ENCODE measurements around the gene INPP5F.

INPP5F gene

GRCh38 chr10:119694608-119695007, 31.2 kb upstream of the INPP5F start:
- H2AFZ ChIP-seq: no peak overlapping the region
- no peak overlapping the region for H3K4me2 ChIP-seq (ENCODE audit: low read length)
- H3K4me1 ChIP-seq: no peaks in the 10 kb centered on the region
- no peaks in the 10 kb centered on the region for H3K9me3 ChIP-seq (ENCODE audit: control insufficient read depth, low read length)
- H3K79me2 ChIP-seq: no peaks in the 10 kb centered on the region
- no peaks in the 10 kb centered on the region for H3K27me3 ChIP-seq (ENCODE audit: control insufficient read depth, insufficient read depth, low read length)
- no peak overlapping the region for H3K27ac ChIP-seq
- no peaks in the 10 kb centered on the region for H3K36me3 ChIP-seq (ENCODE audit: control insufficient read depth, insufficient read depth, low read length)
- TF ChIP-seq, protein P1, sequence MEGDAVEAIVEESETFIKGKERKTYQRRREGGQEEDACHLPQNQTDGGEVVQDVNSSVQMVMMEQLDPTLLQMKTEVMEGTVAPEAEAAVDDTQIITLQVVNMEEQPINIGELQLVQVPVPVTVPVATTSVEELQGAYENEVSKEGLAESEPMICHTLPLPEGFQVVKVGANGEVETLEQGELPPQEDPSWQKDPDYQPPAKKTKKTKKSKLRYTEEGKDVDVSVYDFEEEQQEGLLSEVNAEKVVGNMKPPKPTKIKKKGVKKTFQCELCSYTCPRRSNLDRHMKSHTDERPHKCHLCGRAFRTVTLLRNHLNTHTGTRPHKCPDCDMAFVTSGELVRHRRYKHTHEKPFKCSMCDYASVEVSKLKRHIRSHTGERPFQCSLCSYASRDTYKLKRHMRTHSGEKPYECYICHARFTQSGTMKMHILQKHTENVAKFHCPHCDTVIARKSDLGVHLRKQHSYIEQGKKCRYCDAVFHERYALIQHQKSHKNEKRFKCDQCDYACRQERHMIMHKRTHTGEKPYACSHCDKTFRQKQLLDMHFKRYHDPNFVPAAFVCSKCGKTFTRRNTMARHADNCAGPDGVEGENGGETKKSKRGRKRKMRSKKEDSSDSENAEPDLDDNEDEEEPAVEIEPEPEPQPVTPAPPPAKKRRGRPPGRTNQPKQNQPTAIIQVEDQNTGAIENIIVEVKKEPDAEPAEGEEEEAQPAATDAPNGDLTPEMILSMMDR (IDR thresholded peaks at IDR 0.05): no peak
- no peak overlapping the region for H3K4me3 ChIP-seq (ENCODE audit: low read depth, low read length)
- no peak overlapping the region for H3K9ac ChIP-seq

- no peaks in the 10 kb centered on the region for H3K9me3 ChIP-seq (ENCODE audit: control insufficient read depth, low read length)
- H3K27ac ChIP-seq: no peak overlapping the region
- no peaks in the 10 kb centered on the region for H3K4me1 ChIP-seq
- no peak overlapping the region for H3K4me2 ChIP-seq (ENCODE audit: low read length)
- no peak overlapping the region for H3K9ac ChIP-seq
- H3K36me3 ChIP-seq (ENCODE audit: control insufficient read depth, insufficient read depth, low read length): no peaks in the 10 kb centered on the region
- H3K79me2 ChIP-seq: no peaks in the 10 kb centered on the region
- H3K27me3 ChIP-seq (ENCODE audit: control insufficient read depth, insufficient read depth, low read length): no peaks in the 10 kb centered on the region
- no peak overlapping the region for H2AFZ ChIP-seq
- TF ChIP-seq, protein P1 (IDR thresholded peaks at IDR 0.05): no peak
- no peak overlapping the region for H3K4me3 ChIP-seq (ENCODE audit: low read depth, low read length)
Measured at GRCh38 chr10:119700321-119700954, 25.4 kb upstream of the INPP5F start.

GRCh38 chr10:119701861-119702260, 24.0 kb upstream of the INPP5F start:
- H3K4me1 ChIP-seq: no peaks in the 10 kb centered on the region
- H3K9ac ChIP-seq: no peak overlapping the region

GRCh38 chr10:119702583-119702982, 23.3 kb upstream of the INPP5F start:
- H3K27me3 ChIP-seq (ENCODE audit: control insufficient read depth, insufficient read depth, low read length): no peaks in the 10 kb centered on the region
- no peak overlapping the region for H3K4me3 ChIP-seq (ENCODE audit: low read depth, low read length)
- H3K4me2 ChIP-seq (ENCODE audit: low read length): no peak overlapping the region
- no peaks in the 10 kb centered on the region for H3K4me1 ChIP-seq
- no peak overlapping the region for H3K9ac ChIP-seq
- TF ChIP-seq, protein P1 (IDR thresholded peaks at IDR 0.05): no peak
- H2AFZ ChIP-seq: no peak overlapping the region
- H3K27ac ChIP-seq: no peak overlapping the region
- no peaks in the 10 kb centered on the region for H3K9me3 ChIP-seq (ENCODE audit: control insufficient read depth, low read length)
- no peaks in the 10 kb centered on the region for H3K36me3 ChIP-seq (ENCODE audit: control insufficient read depth, insufficient read depth, low read length)
- H3K79me2 ChIP-seq: no peaks in the 10 kb centered on the region

More at GRCh38 chr10:119701861-119702260, 24.0 kb upstream of the INPP5F start:
- TF ChIP-seq, protein P1 (IDR thresholded peaks at IDR 0.05): no peak
- Histone ChIP-seq H3K4me3 (ENCODE audit: low read depth, low read length) (no peak overlapping the region), H3K36me3 (ENCODE audit: control insufficient read depth, insufficient read depth, low read length) (no peaks in the 10 kb centered on the region), H3K27ac (no peak overlapping the region), H3K79me2 (no peaks in the 10 kb centered on the region), H3K4me2 (ENCODE audit: low read length) (no peak overlapping the region), H3K27me3 (ENCODE audit: control insufficient read depth, insufficient read depth, low read length) (no peaks in the 10 kb centered on the region), H2AFZ (no peak overlapping the region), H3K9me3 (ENCODE audit: control insufficient read depth, low read length) (no peaks in the 10 kb centered on the region)

- Histone ChIP-seq H3K4me3 (ENCODE audit: low read depth, low read length) (no peak overlapping the region), H3K4me1 (no peaks in the 10 kb centered on the region), H3K27ac (no peak overlapping the region), H2AFZ (no peak overlapping the region), H3K4me2 (ENCODE audit: low read length) (no peak overlapping the region), H3K27me3 (ENCODE audit: control insufficient read depth, insufficient read depth, low read length) (no peaks in the 10 kb centered on the region), H3K9ac (no peak overlapping the region), H3K36me3 (ENCODE audit: control insufficient read depth, insufficient read depth, low read length) (no peaks in the 10 kb centered on the region), H3K79me2 (no peaks in the 10 kb centered on the region), H3K9me3 (ENCODE audit: control insufficient read depth, low read length) (no peaks in the 10 kb centered on the region)
- TF ChIP-seq, protein P1 (IDR thresholded peaks at IDR 0.05): no peak
Measured at GRCh38 chr10:119703903-119704508, 21.8 kb upstream of the INPP5F start.
